HepG2 (cell line): Measurements from ENCODE around the gene GYS1. TPM values are rescaled to one million over a fixed set of nuclear protein-coding genes. Genes with fewer than 3 reads are reported as not detected.

Experiments used
- BCLAF1 ChIP-seq: fragments of 450-650 bp; IDR thresholded peaks from 2 replicates; pipeline ENCODE4 v1.6.1; 2017; ENCODE audit warnings: mild to moderate bottlenecking
- FOXP1 ChIP-seq, 2 experiments: fragments of 450-650 bp in 1 of 2; IDR thresholded peaks; 2 replicates each; pipeline ENCODE4 v1.6.1; 2017 to 2018; ENCODE audit warnings: antibody characterized with exemption in 1 of 2
- GLI4 ChIP-seq: sonication (generic); formaldehyde crosslinking; IDR thresholded peaks from 2 replicates; pipeline ENCODE4 v1.5.1; 2020; ENCODE audit warnings: missing genetic modification reagents, mild to moderate bottlenecking, moderate library complexity, borderline replicate concordance
- HOXA9 ChIP-seq: sonication (generic); formaldehyde crosslinking; IDR thresholded peaks from 2 replicates; pipeline ENCODE4 v1.8.1; 2022; ENCODE audit warnings: missing genetic modification reagents, mild to moderate bottlenecking, moderate library complexity, borderline replicate concordance
- MLLT10 ChIP-seq: sonication (generic); formaldehyde crosslinking; IDR thresholded peaks from 2 replicates; pipeline ENCODE4 v1.4.0; 2020; ENCODE audit warnings: missing genetic modification reagents
- MYC ChIP-seq: sonication (generic); formaldehyde crosslinking; IDR thresholded peaks from 2 replicates; pipeline ENCODE4 v1.9.0; 2021; ENCODE audit warnings: missing genetic modification reagents, borderline replicate concordance
- NFKB2 ChIP-seq: sonication (generic); formaldehyde crosslinking; IDR thresholded peaks from 2 replicates; pipeline ENCODE4 v1.4.0; 2020; ENCODE audit warnings: missing genetic modification reagents, borderline replicate concordance
- PRMT3 ChIP-seq: sonication (generic); formaldehyde crosslinking; IDR thresholded peaks from 2 replicates; pipeline ENCODE4 v1.8.1; 2022; ENCODE audit warnings: low read depth, mild to moderate bottlenecking, moderate library complexity, missing genetic modification reagents, borderline replicate concordance
- RFXAP ChIP-seq: sonication (generic); formaldehyde crosslinking; IDR thresholded peaks from 2 replicates; pipeline ENCODE4 v1.4.0; 2020; ENCODE audit warnings: missing genetic modification reagents, borderline replicate concordance
- SIX1 ChIP-seq: sonication (generic); formaldehyde crosslinking; IDR thresholded peaks from 2 replicates; pipeline ENCODE4 v1.4.0; 2020; ENCODE audit warnings: missing genetic modification reagents, borderline replicate concordance
- SMAD9 ChIP-seq: sonication (generic); formaldehyde crosslinking; IDR thresholded peaks from 2 replicates; pipeline ENCODE4 v1.5.1; 2020; ENCODE audit warnings: mild to moderate bottlenecking, missing genetic modification reagents
- TFE3 ChIP-seq: IDR thresholded peaks from 2 replicates; pipeline ENCODE4 v1.6.1; 2016
- TMF1 ChIP-seq: sonication (generic); formaldehyde crosslinking; IDR thresholded peaks from 2 replicates; pipeline ENCODE4 v1.8.1; 2022; ENCODE audit warnings: low read depth, missing genetic modification reagents
- ZBTB3 ChIP-seq: sonication (generic); formaldehyde crosslinking; IDR thresholded peaks from 2 replicates; pipeline ENCODE4 v1.4.0; 2020; ENCODE audit warnings: low read depth, mild to moderate bottlenecking, moderate library complexity, missing genetic modification reagents, borderline replicate concordance
- ZKSCAN5 ChIP-seq: sonication (generic); formaldehyde crosslinking; IDR thresholded peaks from 2 replicates; pipeline ENCODE4 v1.5.1; 2020; ENCODE audit warnings: mild to moderate bottlenecking, missing genetic modification reagents
- ZNF335 ChIP-seq: sonication (generic); formaldehyde crosslinking; IDR thresholded peaks from 2 replicates; pipeline ENCODE4 v1.4.0; 2020; ENCODE audit warnings: missing genetic modification reagents
- ZNF496 ChIP-seq: sonication (generic); formaldehyde crosslinking; IDR thresholded peaks from 2 replicates; pipeline ENCODE4 v1.8.1; 2023; ENCODE audit warnings: mild to moderate bottlenecking, moderate library complexity, missing genetic modification reagents; ENCODE audit not compliant: insufficient replicate concordance
- polyA plus RNA-seq, 8 experiments: library from polyadenylated mRNA; depleted of rRNA in 3 of 8; stranded (reverse) in 7 of 8; unstranded in 1 of 8; fragments of >200 nt; fragmentation: Illumina TruSeq in 4 of 8; extraction: Trizol in 4 of 8; gene quantifications; 2 replicates each; pipeline versions ENCODE4 v1.2.1 to v1.2.3, GENCODE V29; 2011 to 2016; ENCODE audit warnings: low read depth in 4 of 8, missing spikeins in 1 of 8, mixed read lengths in 1 of 8; ENCODE audit not compliant: insufficient read depth in 1 of 8
- total RNA-seq, 5 experiments: library from RNA; depleted of rRNA; stranded (reverse); fragments of >200 nt; fragmentation: Illumina TruSeq; extraction: Trizol; gene quantifications; 2 replicates each; pipeline ENCODE4 v1.2.3, GENCODE V29; 2016; ENCODE audit warnings: low read depth in 1 of 5
- TF ChIP-seq, protein P1 (sequence below): sonication (generic); formaldehyde crosslinking; conservative IDR thresholded peaks from 2 replicates; pipeline ENCODE4 v1.8.1; 2023; ENCODE audit warnings: missing genetic modification reagents
- TF ChIP-seq, protein P2 (sequence below): sonication (generic); formaldehyde crosslinking; IDR thresholded peaks from 2 replicates; pipeline ENCODE4 v1.5.1; 2020; ENCODE audit warnings: mild to moderate bottlenecking, missing genetic modification reagents, moderate library complexity

Gene GYS1
- total and polyA plus RNA-seq, 2 of the 13 experiments (the other 11 are each of a cell fraction or from before 2014, with no cell fraction given): 18.4 to 42.1 TPM

DNA sequence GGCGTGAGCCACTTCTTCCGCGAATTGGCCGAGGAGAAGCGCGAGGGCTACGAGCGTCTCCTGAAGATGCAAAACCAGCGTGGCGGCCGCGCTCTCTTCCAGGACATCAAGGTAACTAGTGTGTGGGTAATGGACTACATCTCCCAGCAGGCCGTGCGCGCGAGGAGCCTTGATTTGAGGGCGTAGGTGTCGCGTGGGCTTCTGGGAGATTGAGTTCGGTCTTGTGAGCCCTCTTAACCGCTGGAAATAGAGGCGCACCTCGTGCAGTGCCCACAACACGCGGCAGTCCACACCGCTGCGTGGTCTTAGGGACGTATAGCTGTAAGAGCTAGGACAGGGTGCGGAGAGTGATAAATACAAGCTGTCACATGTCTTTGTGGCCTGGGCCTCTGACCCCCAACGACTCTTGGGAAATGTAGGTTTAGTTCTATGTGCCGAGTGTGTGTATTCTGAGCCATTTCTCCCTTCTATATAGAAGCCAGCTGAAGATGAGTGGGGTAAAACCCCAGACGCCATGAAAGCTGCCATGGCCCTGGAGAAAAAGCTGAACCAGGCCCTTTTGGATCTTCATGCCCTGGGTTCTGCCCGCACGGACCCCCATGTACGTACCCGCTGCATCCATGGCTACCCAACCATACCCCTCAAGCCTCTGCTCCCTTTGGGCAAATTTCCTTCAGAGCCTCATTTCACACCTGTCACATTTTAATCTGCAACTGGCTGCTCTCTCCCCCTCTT is 27.1 kb downstream of the GYS1 start (continued):
- no peak for TF ChIP-seq TFE3 (CRISPR knock-in tag)
- no peak for TF ChIP-seq ZNF496 (CRISPR knock-in tag)
- TF ChIP-seq SIX1 (CRISPR knock-in tag): no peak
- TF ChIP-seq FOXP1 (IDR thresholded peaks at IDR 0.05): no peak
- TF ChIP-seq FOXP1 (CRISPR knock-in tag; IDR thresholded peaks at IDR 0.05): no peak
- TF ChIP-seq HOXA9: no peak; the same call in 1 of the 2 replicates
- TF ChIP-seq ZNF335 (CRISPR knock-in tag): no peak
- TF ChIP-seq MYC: peak; percentile 55; the same call in 1 of the 2 replicates
- no peak for TF ChIP-seq NFKB2 (CRISPR knock-in tag)
- TF ChIP-seq, protein P1, sequence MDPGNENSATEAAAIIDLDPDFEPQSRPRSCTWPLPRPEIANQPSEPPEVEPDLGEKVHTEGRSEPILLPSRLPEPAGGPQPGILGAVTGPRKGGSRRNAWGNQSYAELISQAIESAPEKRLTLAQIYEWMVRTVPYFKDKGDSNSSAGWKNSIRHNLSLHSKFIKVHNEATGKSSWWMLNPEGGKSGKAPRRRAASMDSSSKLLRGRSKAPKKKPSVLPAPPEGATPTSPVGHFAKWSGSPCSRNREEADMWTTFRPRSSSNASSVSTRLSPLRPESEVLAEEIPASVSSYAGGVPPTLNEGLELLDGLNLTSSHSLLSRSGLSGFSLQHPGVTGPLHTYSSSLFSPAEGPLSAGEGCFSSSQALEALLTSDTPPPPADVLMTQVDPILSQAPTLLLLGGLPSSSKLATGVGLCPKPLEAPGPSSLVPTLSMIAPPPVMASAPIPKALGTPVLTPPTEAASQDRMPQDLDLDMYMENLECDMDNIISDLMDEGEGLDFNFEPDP (CRISPR knock-in tag): no peak
- TF ChIP-seq TMF1 (CRISPR knock-in tag): peak; percentile 46
- TF ChIP-seq GLI4 (CRISPR knock-in tag): no peak; the same call in 1 of the 2 replicates
- peak; percentile 68; the same call in 1 of the 2 replicates for TF ChIP-seq MLLT10
- TF ChIP-seq, protein P2, sequence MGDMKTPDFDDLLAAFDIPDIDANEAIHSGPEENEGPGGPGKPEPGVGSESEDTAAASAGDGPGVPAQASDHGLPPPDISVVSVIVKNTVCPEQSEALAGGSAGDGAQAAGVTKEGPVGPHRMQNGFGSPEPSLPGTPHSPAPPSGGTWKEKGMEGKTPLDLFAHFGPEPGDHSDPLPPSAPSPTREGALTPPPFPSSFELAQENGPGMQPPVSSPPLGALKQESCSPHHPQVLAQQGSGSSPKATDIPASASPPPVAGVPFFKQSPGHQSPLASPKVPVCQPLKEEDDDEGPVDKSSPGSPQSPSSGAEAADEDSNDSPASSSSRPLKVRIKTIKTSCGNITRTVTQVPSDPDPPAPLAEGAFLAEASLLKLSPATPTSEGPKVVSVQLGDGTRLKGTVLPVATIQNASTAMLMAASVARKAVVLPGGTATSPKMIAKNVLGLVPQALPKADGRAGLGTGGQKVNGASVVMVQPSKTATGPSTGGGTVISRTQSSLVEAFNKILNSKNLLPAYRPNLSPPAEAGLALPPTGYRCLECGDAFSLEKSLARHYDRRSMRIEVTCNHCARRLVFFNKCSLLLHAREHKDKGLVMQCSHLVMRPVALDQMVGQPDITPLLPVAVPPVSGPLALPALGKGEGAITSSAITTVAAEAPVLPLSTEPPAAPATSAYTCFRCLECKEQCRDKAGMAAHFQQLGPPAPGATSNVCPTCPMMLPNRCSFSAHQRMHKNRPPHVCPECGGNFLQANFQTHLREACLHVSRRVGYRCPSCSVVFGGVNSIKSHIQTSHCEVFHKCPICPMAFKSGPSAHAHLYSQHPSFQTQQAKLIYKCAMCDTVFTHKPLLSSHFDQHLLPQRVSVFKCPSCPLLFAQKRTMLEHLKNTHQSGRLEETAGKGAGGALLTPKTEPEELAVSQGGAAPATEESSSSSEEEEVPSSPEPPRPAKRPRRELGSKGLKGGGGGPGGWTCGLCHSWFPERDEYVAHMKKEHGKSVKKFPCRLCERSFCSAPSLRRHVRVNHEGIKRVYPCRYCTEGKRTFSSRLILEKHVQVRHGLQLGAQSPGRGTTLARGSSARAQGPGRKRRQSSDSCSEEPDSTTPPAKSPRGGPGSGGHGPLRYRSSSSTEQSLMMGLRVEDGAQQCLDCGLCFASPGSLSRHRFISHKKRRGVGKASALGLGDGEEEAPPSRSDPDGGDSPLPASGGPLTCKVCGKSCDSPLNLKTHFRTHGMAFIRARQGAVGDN (CRISPR knock-in tag): peak; percentile 79
- TF ChIP-seq BCLAF1: no peak
- TF ChIP-seq PRMT3 (CRISPR knock-in tag): 0 out of 2 replicates have a peak, but pooled peaks have one; percentile 21
- TF ChIP-seq ZBTB3 (CRISPR knock-in tag): no peak
- TF ChIP-seq RFXAP (CRISPR knock-in tag): no peak
- TF ChIP-seq ZKSCAN5: no peak
- no peak for TF ChIP-seq SMAD9
